Glomerular visceral epithelial cell (primary cell): ENCODE data around the gene FAHD1.

ENCODE experiments used
- DNase-seq: peaks from one replicate; pipeline ENCODE4 v3.0.0-alpha.2; 2016; ENCODE audit errors: extremely low spot score

Gene FAHD1

GRCh38 chr16:1817276-1817589 is 9.8 kb upstream of the FAHD1 start:
- DNase-seq, result no peak

GRCh38 chr16:1817716-1818115 is 9.3 kb upstream of the FAHD1 start:
- no peak for DNase-seq

- no peak for DNase-seq
These were observed 8.7 kb upstream of the FAHD1 start for GRCh38 chr16:1818204-1818872.

- no peak for DNase-seq
These were observed 8.0 kb upstream of the FAHD1 start for GRCh38 chr16:1818873-1819525.

- DNase-seq, result no peak
These were observed 7.4 kb upstream of the FAHD1 start for GRCh38 chr16:1819611-1820010.

GRCh38 chr16:1820096-1820945 is 6.7 kb upstream of the FAHD1 start:
- DNase-seq, result no peak

- no peak for DNase-seq
These were observed 6.1 kb upstream of the FAHD1 start for GRCh38 chr16:1820946-1821290.

- DNase-seq, result no peak
These were observed 5.0 kb upstream of the FAHD1 start for GRCh38 chr16:1821861-1822611.

- DNase-seq, result no peak
These were observed 4.2 kb upstream of the FAHD1 start for GRCh38 chr16:1822801-1823200.

GRCh38 chr16:1823821-1824220 is 3.2 kb upstream of the FAHD1 start:
- peak; percentile 66 for DNase-seq

GRCh38 chr16:1825381-1825863 is 1.6 kb upstream of the FAHD1 start:
- no peak for DNase-seq

- DNase-seq, result peak; percentile 63
These were observed 929 bp upstream of the FAHD1 start for GRCh38 chr16:1825864-1826690.

GRCh38 chr16:1828645-1829410 is 1.8 kb downstream of the FAHD1 start:
- DNase-seq, result no peak

- no peak for DNase-seq
These were observed 3.2 kb downstream of the FAHD1 start for GRCh38 chr16:1830213-1830612.

GRCh38 chr16:1831186-1832075 is 4.4 kb downstream of the FAHD1 start:
- DNase-seq, result no peak

GRCh38 chr16:1832838-1833454 is 5.9 kb downstream of the FAHD1 start:
- no peak for DNase-seq

GRCh38 chr16:1834096-1834495 is 7.1 kb downstream of the FAHD1 start:
- DNase-seq, result no peak

GRCh38 chr16:1839554-1839953 is 12.5 kb downstream of the FAHD1 start:
- DNase-seq, result no peak

- no peak for DNase-seq
These were observed 19.0 kb downstream of the FAHD1 start for GRCh38 chr16:1845985-1846384.
